Motor neuron (in vitro differentiated cells): ENCODE data around the gene KCNK3. TPM values are rescaled to one million over a fixed set of nuclear protein-coding genes. Genes with fewer than 3 reads are reported as not detected.
A peak's percentile ranks its signal among the peaks of the same experiment; 100 is the strongest.

Experiments used
- ATAC-seq, 8 experiments: fragments of 200-7000 bp; cut with Tn5 transposase; replicated peaks in 6 of 8; 2 replicates each; pipeline ENCODE4 v1.8.0; 2021; ENCODE audit warnings: mild to moderate bottlenecking in 8 of 8, moderate library complexity in 8 of 8
- H3K27ac ChIP-seq, 2 donors: fragments of 250-450 bp; sonication (Bioruptor Pico); 2 replicates each; pipeline ENCODE4 v1.9.0; 2021; ENCODE audit warnings: antibody characterized with exemption in 2 of 2, mild to moderate bottlenecking in 2 of 2, moderate library complexity in 1 of 2
- H3K4me1 ChIP-seq, 2 donors: fragments of 250-450 bp; sonication (Bioruptor Pico); replicated peaks in 1 of 2; 2 replicates each; pipeline ENCODE4 v1.6.1; 2021; ENCODE audit warnings: antibody characterized with exemption in 2 of 2, mild to moderate bottlenecking in 2 of 2, moderate library complexity in 1 of 2
- H3K4me3 ChIP-seq, 5 donors: fragments of 250-450 bp; sonication (Bioruptor Pico); 2 replicates each; pipeline ENCODE4 v1.9.0; 2021; ENCODE audit warnings: antibody characterized with exemption in 5 of 5, mild to moderate bottlenecking in 5 of 5, moderate library complexity in 4 of 5
- WGBS, 10 experiments: fragments of 450-650 bp; shearing (Covaris generic); methylation state at CpG; one replicate each; pipeline ENCODE4 v1.0.0; 2022; 5-methylcytosine and 5-hydroxymethylcytosine counted together
- in situ Hi-C, 9 experiments: fragments of 400-800 bp; cut with MboI; loops; one replicate each; pipeline ENCODE4 v1.15.0; 2021; ENCODE audit warnings: low sequenced_read_pairs in 9 of 9, low pct_unique_long_range_greater_than_20kb in 2 of 9; ENCODE audit not compliant: unreplicated experiment in 9 of 9
- total RNA-seq, 8 experiments: library from RNA; unstranded; fragments of 300-600 nt; gene quantifications; 2 replicates each; pipeline versions ENCODE4 v1.2.3 to v1.2.4, GENCODE V29; 2022

The KCNK3 gene
- total RNA-seq, 8 experiments from 2014 or later, result 0.13 to 15.5 (median 6.9) TPM

DNA sequence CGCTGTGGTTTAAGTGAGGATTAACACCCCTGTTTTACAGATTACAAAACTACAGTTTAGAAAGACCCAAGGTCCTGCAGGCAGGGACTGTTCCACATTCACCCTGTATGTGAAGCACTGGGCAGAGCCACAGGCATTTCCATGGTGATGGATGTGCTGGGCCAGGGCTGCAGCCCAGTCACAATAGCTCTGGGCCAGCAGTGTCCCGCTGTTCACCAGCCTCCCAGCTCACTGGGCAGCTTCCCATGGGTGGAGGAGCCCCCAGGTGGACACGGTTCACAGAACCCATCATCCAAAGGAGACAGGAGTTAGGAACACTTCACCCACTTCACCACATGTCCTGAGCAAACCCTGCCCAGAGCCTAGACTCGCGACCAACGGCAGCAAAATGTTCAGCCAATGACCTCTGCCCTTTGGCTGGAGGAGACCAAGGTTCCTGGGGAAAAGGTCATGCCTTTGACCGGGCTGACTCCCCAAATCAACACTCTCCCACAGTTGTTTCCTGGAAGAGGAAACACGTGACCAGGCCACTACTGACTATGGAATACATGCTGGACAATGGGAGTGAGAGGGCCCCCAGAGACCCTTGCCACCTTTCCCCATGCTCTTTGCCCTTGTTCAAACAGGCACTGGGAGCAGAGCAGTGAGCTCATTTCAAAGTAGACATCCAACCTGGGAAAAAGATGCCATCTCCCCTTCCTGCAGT, 43.5 kb downstream of the KCNK3 start:
- in situ Hi-C loops, result loop anchor here in 2 of 9 experiments (10.0 to 25.0 kb wide), 2 partner anchors 124 to 131 kb away; no protein-coding TSS in a partner anchor
- no peak overlapping the region for H3K4me3 ChIP-seq
- 17 to 83% (median 47%) methylated on average over 2 to 4 of the region's 8 CpGs; no CpG with 5 or more reads in 6 of the 10 experiments for WGBS, 10 experiments
- peaks cover 10 to 14% of the 10 kb centered on the region in 2 donors for H3K4me1 ChIP-seq
- peak in 5 of 8 experiments; percentile 35 to 93 (median 56) for ATAC-seq
- no peak overlapping the region for H3K27ac ChIP-seq

DNA sequence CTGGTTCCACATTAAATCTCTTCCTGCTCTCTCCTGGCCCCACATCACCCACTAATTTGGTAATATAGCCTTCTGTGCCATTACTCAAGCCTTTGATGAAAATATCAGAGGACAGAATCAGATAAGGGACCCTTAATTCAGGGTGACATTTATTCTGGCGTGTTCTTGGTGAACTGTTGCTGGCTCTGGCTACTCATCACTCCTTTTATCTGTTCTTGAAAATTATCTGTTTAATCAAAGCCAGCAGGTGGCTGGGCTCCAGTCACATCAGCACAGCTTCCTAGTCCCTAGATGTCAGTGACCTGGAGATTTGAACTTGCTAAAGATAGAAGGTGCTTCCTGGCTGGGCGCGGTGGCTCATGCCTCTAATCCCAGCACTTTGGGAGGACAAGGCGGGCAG, 44.7 kb downstream of the KCNK3 start:
- in situ Hi-C loops, result loop anchor here in 2 of 9 experiments (10.0 to 25.0 kb wide), 2 partner anchors 125 to 132 kb away; no protein-coding TSS in a partner anchor
- ATAC-seq, result no peak
- Histone ChIP-seq H3K4me1 (peaks cover 2 to 6% of the 10 kb centered on the region in 2 donors), H3K27ac (no peak overlapping the region), H3K4me3 (no peak overlapping the region)
- 50 to 100% (median 90%) methylated on average over 1 to 4 of the region's 4 CpGs; no CpG with 5 or more reads in 2 of the 10 experiments for WGBS, 10 experiments

DNA sequence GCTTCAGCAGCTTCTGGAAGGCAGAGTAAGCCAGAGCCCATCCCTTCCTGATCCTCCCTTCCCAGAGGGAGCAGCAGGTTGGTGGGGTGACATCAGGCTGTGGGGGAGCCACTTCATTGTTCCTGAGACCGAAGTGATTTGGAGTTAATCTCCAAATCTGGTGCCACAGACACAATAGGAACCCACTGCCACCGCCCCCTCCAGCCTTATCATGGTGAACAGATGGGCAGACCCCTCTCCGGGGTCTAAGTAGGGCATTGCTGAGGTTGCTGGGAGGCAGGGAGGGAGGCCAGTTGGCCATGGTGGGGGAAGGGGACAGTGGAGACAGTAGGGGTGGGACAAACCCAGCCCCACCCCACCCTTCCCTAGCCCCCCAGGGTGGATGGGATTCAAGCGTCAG, 46.0 kb downstream of the KCNK3 start:
- in situ Hi-C loops, result loop anchor here in 2 of 9 experiments (10.0 to 25.0 kb wide), 2 partner anchors 126 to 134 kb away; no protein-coding TSS in a partner anchor
- no peak overlapping the region for H3K27ac ChIP-seq
- ATAC-seq, result no peak
- H3K4me1 ChIP-seq, result peaks cover 0 to 6% of the 10 kb centered on the region in 2 donors
- H3K4me3 ChIP-seq, result no peak overlapping the region
- no CpG with 5 or more reads among the region's 4 CpGs for WGBS, 10 experiments

DNA sequence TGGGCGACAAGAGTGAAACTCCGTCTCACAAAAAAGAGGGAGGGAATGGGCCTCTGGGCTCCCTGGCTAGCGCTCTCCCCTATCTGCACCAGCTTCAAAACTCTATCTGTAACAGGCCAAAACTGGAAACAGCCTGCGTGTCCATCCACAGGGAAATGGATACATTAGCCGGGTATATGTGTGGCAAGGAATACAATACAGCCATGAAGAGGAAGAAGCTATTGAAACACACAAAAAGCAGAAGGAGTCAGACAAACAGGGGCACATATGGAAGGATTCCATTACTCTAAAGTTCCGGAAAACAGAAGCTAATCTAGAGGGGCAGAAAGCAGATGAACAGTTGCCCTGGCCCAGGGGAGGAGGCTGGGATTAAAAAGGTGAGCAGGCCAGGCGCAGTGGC, 47.0 kb downstream of the KCNK3 start:
- 50 to 100% (median 88%) methylated on average over 1 to 5 of the region's 7 CpGs; no CpG with 5 or more reads in 1 of the 10 experiments for WGBS, 10 experiments
- in situ Hi-C loops, result loop anchor here in 2 of 9 experiments (10.0 to 25.0 kb wide), 2 partner anchors 127 to 135 kb away; no protein-coding TSS in a partner anchor
- Histone ChIP-seq H3K4me1 (peaks cover 0 to 6% of the 10 kb centered on the region in 2 donors), H3K27ac (no peak overlapping the region), H3K4me3 (no peak overlapping the region)
- no peak for ATAC-seq

DNA sequence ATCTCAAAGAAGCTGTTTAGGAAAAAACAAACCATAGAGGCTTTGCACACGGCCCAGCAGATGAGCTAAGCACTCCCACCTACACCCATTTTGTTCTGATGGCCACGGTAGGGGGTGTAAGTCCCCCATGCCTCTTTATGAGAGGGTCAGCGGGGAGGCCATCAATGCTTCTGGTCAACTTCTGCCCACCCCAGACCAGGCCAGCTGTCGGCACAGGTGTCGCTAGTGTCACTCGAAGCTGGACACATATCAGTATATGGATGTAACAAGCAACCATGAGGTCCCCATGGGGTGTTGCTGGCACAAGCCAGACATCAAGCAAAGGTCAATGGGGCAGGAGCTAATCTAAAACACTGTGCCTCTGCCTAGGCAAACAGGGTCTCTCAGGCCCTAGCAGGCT, 47.8 kb downstream of the KCNK3 start:
- no peak overlapping the region for H3K4me3 ChIP-seq
- H3K27ac ChIP-seq, result no peak overlapping the region
- peaks cover 0 to 6% of the 10 kb centered on the region in 2 donors for H3K4me1 ChIP-seq
- in situ Hi-C loops, result loop anchor here in 3 of 9 experiments (5.0 to 25.0 kb wide), 3 partner anchors 126 to 138 kb away; no protein-coding TSS in a partner anchor
- ATAC-seq, result no peak
- WGBS, 10 experiments, result 45 to 100% (median 80%) methylated on average over 1 to 6 of the region's 6 CpGs; no CpG with 5 or more reads in 2 of the 10 experiments

DNA sequence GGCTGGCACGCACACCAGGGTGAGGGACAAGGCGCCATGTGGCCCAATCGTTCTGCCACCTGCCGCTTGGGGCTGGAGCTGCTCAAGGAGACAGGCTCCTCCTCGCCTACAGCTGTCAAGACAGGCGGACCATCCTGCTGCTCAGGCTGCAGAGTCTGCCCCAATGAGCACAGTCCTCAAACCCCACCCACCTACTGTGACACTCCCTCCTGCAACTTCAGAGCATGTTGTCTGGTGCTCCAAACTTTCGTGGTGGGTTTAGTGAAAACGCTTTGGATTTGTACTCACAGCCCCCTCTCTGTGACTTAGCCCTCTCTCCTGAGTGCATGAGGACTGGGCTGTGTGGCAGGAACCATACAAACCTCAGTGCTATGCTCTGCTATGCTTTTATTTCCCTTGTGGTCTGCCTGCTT, 48.4 kb downstream of the KCNK3 start:
- in situ Hi-C loops, result loop anchor here in 3 of 9 experiments (5.0 to 25.0 kb wide), 3 partner anchors 126 to 139 kb away; no protein-coding TSS in a partner anchor
- Histone ChIP-seq H3K27ac (no peak overlapping the region), H3K4me3 (no peak overlapping the region), H3K4me1 (peaks cover 2 to 6% of the 10 kb centered on the region in 2 donors)
- ATAC-seq, result peak in 7 of 8 experiments; percentile 14 to 96 (median 34)
- WGBS, 10 experiments, result 0 to 40% (median 25%) methylated on average over 1 to 2 of the region's 8 CpGs; no CpG with 5 or more reads in 5 of the 10 experiments

DNA sequence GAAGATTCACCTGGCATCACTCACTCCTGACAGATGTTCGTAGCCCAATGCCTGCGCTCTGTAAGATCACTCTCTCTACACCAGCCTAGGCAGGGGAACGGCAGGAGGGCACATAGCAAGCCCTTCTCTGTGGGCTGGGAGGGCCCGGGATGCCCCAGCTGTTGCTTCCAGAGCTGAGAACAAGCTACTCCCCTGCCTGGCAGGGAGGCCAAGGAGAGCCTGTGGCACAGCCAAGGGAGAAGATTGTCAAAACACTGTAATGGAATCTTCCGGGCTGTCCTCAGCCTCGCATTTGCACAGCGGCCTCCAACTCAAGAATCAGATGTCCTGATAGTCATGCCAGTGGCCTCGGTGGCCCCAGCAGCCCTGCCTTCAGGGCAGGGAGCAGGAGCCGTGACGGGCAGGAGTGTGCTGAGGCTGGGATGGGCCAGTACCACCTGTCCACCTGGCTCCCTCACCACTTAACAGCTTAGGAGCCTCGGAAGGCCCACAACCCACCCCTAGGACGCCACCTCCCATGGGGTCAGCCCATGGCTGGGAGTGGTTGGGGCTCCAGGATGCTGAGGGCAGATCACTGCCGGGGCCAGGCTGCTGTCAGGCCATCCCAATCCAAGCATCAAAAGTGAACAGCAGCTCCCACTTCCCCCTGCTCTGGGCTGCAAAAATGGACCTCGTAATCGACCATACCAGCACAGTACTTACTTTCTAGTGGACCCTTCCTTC, 49.7 kb downstream of the KCNK3 start:
- Histone ChIP-seq H3K4me1 (peaks cover 2 to 3% of the 10 kb centered on the region in 2 donors), H3K27ac (no peak overlapping the region), H3K4me3 (no peak overlapping the region)
- in situ Hi-C loops, result loop anchor here in 3 of 9 experiments (5.0 to 25.0 kb wide), 3 partner anchors 127 to 140 kb away; no protein-coding TSS in a partner anchor
- 80 to 100% (median 91%) methylated on average over 1 to 6 of the region's 15 CpGs; no CpG with 5 or more reads in 3 of the 10 experiments for WGBS, 10 experiments
- no peak for ATAC-seq

DNA sequence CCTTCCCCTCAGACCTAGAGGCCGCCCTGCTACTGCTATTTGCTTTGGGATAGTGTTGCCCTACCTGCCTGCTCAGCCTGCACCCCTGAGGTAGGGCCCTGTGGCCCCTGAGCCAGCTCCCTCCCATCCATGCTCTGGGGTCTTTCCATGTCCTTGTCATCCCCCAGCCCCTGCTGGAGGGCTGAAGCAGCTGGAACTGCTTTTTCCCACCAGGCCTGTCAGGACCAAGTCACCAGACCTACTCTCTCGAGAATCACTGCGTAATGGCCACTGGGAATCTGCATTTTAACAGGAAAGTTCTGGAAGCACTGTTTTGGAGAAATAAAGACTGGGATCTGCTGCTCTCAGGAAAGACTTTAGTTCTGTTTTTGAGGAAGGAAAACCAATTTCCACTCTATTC, 51.3 kb downstream of the KCNK3 start:
- Histone ChIP-seq H3K4me3 (no peak overlapping the region), H3K4me1 (peaks cover 2 to 3% of the 10 kb centered on the region in 2 donors), H3K27ac (no peak overlapping the region)
- WGBS, 10 experiments, result 58 to 89% (median 72%) methylated on average over 2 to 3 of the region's 3 CpGs; no CpG with 5 or more reads in 5 of the 10 experiments
- in situ Hi-C loops, result loop anchor here in 3 of 9 experiments (5.0 to 25.0 kb wide), 3 partner anchors 129 to 142 kb away; no protein-coding TSS in a partner anchor
- ATAC-seq, result no peak

DNA sequence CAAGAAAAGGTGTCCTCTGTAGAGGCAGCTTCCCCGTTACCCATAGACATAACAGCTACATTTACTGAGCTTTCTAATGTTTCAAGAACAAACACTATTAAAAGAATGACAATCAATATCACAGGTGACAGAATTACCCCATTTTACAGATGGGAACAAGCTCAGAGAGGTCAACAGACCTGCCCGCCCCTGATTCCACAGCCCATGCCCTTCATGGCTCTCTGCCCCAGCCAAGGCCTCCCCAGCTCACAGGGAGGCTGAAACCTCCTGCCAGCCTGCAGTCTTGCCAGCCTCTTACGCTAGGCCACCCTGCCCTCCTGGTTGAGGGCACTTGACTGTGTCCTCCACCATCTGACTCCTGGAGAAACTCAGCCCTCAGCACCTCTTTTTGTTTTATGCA, 52.4 kb downstream of the KCNK3 start:
- peaks cover 4 to 6% of the 10 kb centered on the region in 2 donors for H3K4me1 ChIP-seq
- H3K4me3 ChIP-seq, result no peak overlapping the region
- 100% methylated on average over 1 of the region's 3 CpGs; no CpG with 5 or more reads in 9 of the 10 experiments for WGBS, 10 experiments
- ATAC-seq, result no peak
- H3K27ac ChIP-seq, result no peak overlapping the region
- in situ Hi-C loops, result loop anchor here in 3 of 9 experiments (5.0 to 25.0 kb wide), 3 partner anchors 130 to 143 kb away; no protein-coding TSS in a partner anchor

DNA sequence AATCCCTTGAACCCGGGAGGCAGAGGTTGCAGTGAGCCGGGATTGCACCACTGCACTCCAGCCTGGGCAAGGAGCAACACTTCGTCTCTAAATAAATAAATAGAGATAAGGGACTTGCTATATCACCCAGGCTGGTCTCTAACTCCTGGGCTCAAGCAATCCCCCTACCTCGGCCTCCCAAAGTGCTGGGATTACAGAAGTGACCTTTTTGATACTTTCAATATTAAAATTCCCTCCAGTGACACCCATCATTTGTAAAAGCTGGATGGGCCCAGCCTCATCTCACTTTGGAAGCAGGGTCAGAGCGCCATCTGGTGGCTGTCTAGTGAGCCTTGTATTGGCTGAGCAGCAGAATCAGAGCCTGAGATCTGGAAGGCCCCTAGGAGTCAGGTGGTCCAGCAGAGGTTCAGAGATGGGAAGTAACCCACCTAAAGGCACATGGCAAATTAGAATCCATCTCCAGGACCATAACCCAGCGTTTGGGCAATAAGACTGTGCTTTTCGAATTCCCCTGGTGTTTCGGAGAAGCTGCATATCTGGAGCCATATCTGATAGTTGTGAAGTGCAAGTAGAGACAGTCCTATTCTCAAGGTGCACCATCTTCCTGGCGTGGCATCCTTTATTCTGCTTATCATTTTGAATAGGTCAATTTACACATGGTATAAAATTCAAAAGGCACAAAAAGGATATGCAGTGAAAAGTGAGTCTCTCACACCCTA, 53.2 kb downstream of the KCNK3 start:
- no peak overlapping the region for H3K4me3 ChIP-seq
- no peak overlapping the region for H3K27ac ChIP-seq
- 0 to 60% (median 33%) methylated on average over 1 to 5 of the region's 9 CpGs; no CpG with 5 or more reads in 3 of the 10 experiments for WGBS, 10 experiments
- H3K4me1 ChIP-seq, result peaks cover 12 to 14% of the 10 kb centered on the region in 2 donors
- peak; percentile 79 to 98 (median 95) for ATAC-seq
- in situ Hi-C loops, result loop anchor here in 2 of 9 experiments (10.0 to 25.0 kb wide), 2 partner anchors 131 to 133 kb away; no protein-coding TSS in a partner anchor

DNA sequence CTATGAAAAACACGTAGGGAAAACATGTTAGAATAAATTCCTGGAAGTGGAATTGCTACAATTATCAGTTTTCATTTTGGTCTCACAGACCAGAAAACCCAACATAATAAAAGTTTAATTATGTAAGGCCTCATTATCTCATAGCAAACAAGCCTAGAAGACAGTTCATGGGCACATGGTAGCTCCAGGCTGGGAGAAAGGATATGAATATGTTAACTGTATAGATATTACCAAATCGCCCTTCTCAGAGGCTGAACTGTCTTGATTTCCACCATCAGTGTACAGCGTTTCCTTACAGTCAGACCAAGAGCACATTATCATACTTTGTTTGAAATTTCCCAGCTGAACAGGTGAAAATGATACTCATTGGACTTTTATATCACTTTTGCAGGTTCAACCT, 54.4 kb downstream of the KCNK3 start:
- Histone ChIP-seq H3K27ac (no peak overlapping the region), H3K4me1 (peaks cover 12 to 14% of the 10 kb centered on the region in 2 donors), H3K4me3 (no peak overlapping the region)
- WGBS, 10 experiments, result 39 to 100% (median 65%) methylated on average over 1 to 3 of the region's 3 CpGs; no CpG with 5 or more reads in 2 of the 10 experiments
- in situ Hi-C loops, result loop anchor here in 2 of 9 experiments (10.0 to 25.0 kb wide), 2 partner anchors 132 to 135 kb away; no protein-coding TSS in a partner anchor
- ATAC-seq, result peak in 3 of 8 experiments; percentile 42 to 86 (median 55)
